ENCODE measurements around the gene BRD4. TPM values are rescaled to one million over a fixed set of nuclear protein-coding genes. Genes with fewer than 3 reads are reported as not detected.

The BRD4 gene
- polyA plus RNA-seq, 1 donor (not counting 4 experiments of a cell fraction or from before 2014, with no cell fraction given): 5.5 TPM

DNA sequence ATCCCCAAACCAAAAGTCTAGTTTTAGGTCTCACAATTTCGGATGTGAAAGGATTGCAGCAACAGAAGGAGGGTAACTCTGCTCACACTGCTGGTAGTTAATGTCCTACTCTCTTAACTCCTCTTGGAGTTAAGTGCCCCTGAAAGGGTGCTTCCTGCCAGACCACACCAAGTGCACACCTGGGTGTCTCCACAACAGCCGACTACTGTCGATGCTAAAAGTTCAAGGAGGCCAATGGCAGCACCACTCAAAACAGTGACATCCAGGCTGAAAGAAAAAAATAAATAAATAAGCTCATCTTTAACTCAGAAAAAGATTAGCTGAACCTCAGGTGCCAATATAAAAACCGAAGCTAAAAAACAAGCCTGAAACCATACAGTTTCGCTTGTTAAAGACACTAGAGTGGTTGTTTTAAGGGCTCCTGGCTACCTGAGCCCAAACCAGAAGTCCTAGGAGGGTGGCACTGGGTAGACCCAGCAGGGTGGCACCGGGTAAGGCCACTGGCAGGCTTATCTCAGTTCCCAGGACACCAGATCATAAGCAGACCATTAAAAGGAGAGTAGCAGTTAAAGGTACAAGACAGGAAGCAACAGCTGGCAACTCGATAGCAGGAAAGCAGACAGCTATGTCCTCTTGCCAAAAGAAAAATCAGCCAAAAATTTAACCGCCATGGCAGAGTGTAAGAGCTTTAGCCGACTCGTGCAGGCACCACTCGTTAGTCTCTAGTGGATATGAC, 39.3 kb downstream of the BRD4 start:
- no peak overlapping the region for H3K4me3 ChIP-seq (ENCODE audit: control insufficient read depth in 2 of 3, extremely low read depth in 1 of 3, insufficient read depth in 2 of 3, low read depth in 1 of 3, low read length in 3 of 3)
- H3K9me3 ChIP-seq (ENCODE audit: control insufficient read depth, low read depth, low read length): no peaks in the 10 kb centered on the region
- H3K36me3 ChIP-seq (ENCODE audit: control insufficient read depth in 2 of 2, extremely low read depth in 1 of 2, insufficient read depth in 2 of 2, low read length in 2 of 2): peaks cover 4 to 19% of the 10 kb centered on the region in 2 experiments
- H3K4me1 ChIP-seq (ENCODE audit: control insufficient read depth, extremely low read depth, insufficient read depth, low read length): peaks cover 58% of the 10 kb centered on the region
- H3K4me2 ChIP-seq (ENCODE audit: control insufficient read depth, extremely low read depth, insufficient read depth, low read depth, low read length): peak overlapping the region; percentile 53
- H3K27ac ChIP-seq (ENCODE audit: control insufficient read depth, insufficient read depth, low read length): peak overlapping the region; percentile 52
- no peak for DNase-seq (ENCODE audit: low read depth, low spot score)
- no peaks in the 10 kb centered on the region for H3K27me3 ChIP-seq (ENCODE audit: control insufficient read depth, extremely low read depth, insufficient read depth, low read length)
- H3K9ac ChIP-seq (ENCODE audit: control insufficient read depth, extremely low read depth, insufficient read depth, low read length): peak overlapping the region; percentile 31
- peaks cover 76% of the 10 kb centered on the region for H4K20me1 ChIP-seq (ENCODE audit: control insufficient read depth, extremely low read depth, insufficient read depth, low read length)
- H3K79me2 ChIP-seq (ENCODE audit: control insufficient read depth, insufficient read depth, low read length): peaks cover 94% of the 10 kb centered on the region
- dilution Hi-C loops (cut with MboI; ENCODE audit: extremely low pct_ligation_motif_present, low sequenced_read_pairs): loop anchor here (5.0 kb wide), 1 partner anchor 34 kb away; no protein-coding TSS in a partner anchor
- no peak overlapping the region for H2AFZ ChIP-seq (ENCODE audit: control insufficient read depth, low read length)
- TF ChIP-seq, protein P1, sequence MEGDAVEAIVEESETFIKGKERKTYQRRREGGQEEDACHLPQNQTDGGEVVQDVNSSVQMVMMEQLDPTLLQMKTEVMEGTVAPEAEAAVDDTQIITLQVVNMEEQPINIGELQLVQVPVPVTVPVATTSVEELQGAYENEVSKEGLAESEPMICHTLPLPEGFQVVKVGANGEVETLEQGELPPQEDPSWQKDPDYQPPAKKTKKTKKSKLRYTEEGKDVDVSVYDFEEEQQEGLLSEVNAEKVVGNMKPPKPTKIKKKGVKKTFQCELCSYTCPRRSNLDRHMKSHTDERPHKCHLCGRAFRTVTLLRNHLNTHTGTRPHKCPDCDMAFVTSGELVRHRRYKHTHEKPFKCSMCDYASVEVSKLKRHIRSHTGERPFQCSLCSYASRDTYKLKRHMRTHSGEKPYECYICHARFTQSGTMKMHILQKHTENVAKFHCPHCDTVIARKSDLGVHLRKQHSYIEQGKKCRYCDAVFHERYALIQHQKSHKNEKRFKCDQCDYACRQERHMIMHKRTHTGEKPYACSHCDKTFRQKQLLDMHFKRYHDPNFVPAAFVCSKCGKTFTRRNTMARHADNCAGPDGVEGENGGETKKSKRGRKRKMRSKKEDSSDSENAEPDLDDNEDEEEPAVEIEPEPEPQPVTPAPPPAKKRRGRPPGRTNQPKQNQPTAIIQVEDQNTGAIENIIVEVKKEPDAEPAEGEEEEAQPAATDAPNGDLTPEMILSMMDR (optimal IDR thresholded peaks at IDR 0.05 in 1 of 3, IDR thresholded peaks at IDR 0.05 in 1 of 3, conservative IDR thresholded peaks at IDR 0.05 in 1 of 3; ENCODE audit: extremely low read depth in 1 of 3, insufficient read depth in 2 of 3, low read length in 3 of 3): no peak
- TF ChIP-seq EZH2 (IDR thresholded peaks at IDR 0.05; ENCODE audit: low read length): no peak
- H3K9me1 ChIP-seq (ENCODE audit: control insufficient read depth, extremely low read depth, insufficient read depth, low read length): peaks cover 31% of the 10 kb centered on the region
- FAIRE-seq: no peak

DNA sequence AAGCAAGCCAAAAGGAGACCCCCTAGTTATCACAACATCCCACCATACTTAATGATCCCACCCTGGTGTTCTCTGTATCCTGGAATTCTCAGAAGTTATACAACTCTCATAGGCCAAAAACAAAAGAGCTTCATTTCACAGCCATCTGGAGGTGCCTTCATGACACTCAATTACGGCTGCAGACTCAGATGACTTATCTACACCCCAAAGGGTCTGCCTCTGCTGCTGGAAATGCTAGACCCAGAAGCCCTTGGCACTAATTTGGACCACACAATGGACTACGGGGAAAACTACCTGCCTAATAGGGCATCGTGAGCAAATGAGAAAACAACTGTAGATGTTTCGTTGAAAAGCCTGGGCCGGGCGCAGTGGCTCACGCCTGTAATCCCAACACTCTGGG, 40.2 kb downstream of the BRD4 start:
- Histone ChIP-seq H3K36me3 (ENCODE audit: control insufficient read depth in 2 of 2, extremely low read depth in 1 of 2, insufficient read depth in 2 of 2, low read length in 2 of 2) (peaks cover 4 to 19% of the 10 kb centered on the region in 2 experiments), H4K20me1 (ENCODE audit: control insufficient read depth, extremely low read depth, insufficient read depth, low read length) (peaks cover 74% of the 10 kb centered on the region), H3K79me2 (ENCODE audit: control insufficient read depth, insufficient read depth, low read length) (peaks cover 97% of the 10 kb centered on the region), H3K4me2 (ENCODE audit: control insufficient read depth, extremely low read depth, insufficient read depth, low read depth, low read length) (no peak overlapping the region), H3K27me3 (ENCODE audit: control insufficient read depth, extremely low read depth, insufficient read depth, low read length) (no peaks in the 10 kb centered on the region), H3K9me3 (ENCODE audit: control insufficient read depth, low read depth, low read length) (no peaks in the 10 kb centered on the region), H3K4me1 (ENCODE audit: control insufficient read depth, extremely low read depth, insufficient read depth, low read length) (peaks cover 49% of the 10 kb centered on the region), H3K27ac (ENCODE audit: control insufficient read depth, insufficient read depth, low read length) (peak overlapping the region; percentile 48), H2AFZ (ENCODE audit: control insufficient read depth, low read length) (no peak overlapping the region), H3K9me1 (ENCODE audit: control insufficient read depth, extremely low read depth, insufficient read depth, low read length) (peaks cover 30% of the 10 kb centered on the region), H3K9ac (ENCODE audit: control insufficient read depth, extremely low read depth, insufficient read depth, low read length) (no peak overlapping the region), H3K4me3 (ENCODE audit: control insufficient read depth in 2 of 3, extremely low read depth in 1 of 3, insufficient read depth in 2 of 3, low read depth in 1 of 3, low read length in 3 of 3) (no peak overlapping the region)
- dilution Hi-C loops (cut with MboI; ENCODE audit: extremely low pct_ligation_motif_present, low sequenced_read_pairs): loop anchor here (5.0 kb wide), 1 partner anchor 35 kb away; no protein-coding TSS in a partner anchor
- TF ChIP-seq EZH2 (IDR thresholded peaks at IDR 0.05; ENCODE audit: low read length): no peak
- TF ChIP-seq, protein P1 (optimal IDR thresholded peaks at IDR 0.05 in 1 of 3, IDR thresholded peaks at IDR 0.05 in 1 of 3, conservative IDR thresholded peaks at IDR 0.05 in 1 of 3; ENCODE audit: extremely low read depth in 1 of 3, insufficient read depth in 2 of 3, low read length in 3 of 3): no peak
- DNase-seq (ENCODE audit: low read depth, low spot score) (no peak), FAIRE-seq (no peak)
